Sigmoid colon (tissue), 4 donors: ENCODE results near the gene SLC7A6OS.

Experiments used
- CTCF ChIP-seq, 4 experiments: fragments of 450-650 bp in 3 of 4; fragments of 200-600 bp in 1 of 4; IDR thresholded peaks; one replicate each; pipeline ENCODE4 v1.5.1; 2016 to 2019; ENCODE audit warnings: antibody characterized with exemption in 4 of 4, mild to moderate bottlenecking in 3 of 4, moderate library complexity in 2 of 4
- EP300 ChIP-seq, 4 donors: sonication (generic); formaldehyde crosslinking; IDR thresholded peaks; one replicate each; pipeline ENCODE4 v1.6.1; 2017; ENCODE audit warnings: antibody characterized with exemption in 4 of 4
- POLR2A ChIP-seq, 2 donors: fragments of 450-650 bp; IDR thresholded peaks; one replicate each; pipeline ENCODE4 v1.6.1; 2016; ENCODE audit warnings: antibody characterized with exemption in 2 of 2, mild to moderate bottlenecking in 2 of 2, moderate library complexity in 2 of 2
- POLR2AphosphoS5 ChIP-seq, 4 donors: sonication (generic); formaldehyde crosslinking; IDR thresholded peaks; one replicate each; pipeline ENCODE4 v1.6.1; 2017; ENCODE audit warnings: antibody characterized with exemption in 4 of 4

GRCh38 chr16:68300734-68301459 lies 9.8 kb downstream of the SLC7A6OS start:
- TF ChIP-seq CTCF (IDR thresholded peaks at IDR 0.05) (no peak), POLR2AphosphoS5 (IDR thresholded peaks at IDR 0.05) (no peak), POLR2A (IDR thresholded peaks at IDR 0.05) (no peak), EP300 (IDR thresholded peaks at IDR 0.05) (no peak)
